Mesendoderm (in vitro differentiated cells): ENCODE measurements around the gene RNF125.
A peak's percentile ranks its signal among the peaks of the same experiment; 100 is the strongest.
"Not testable (repeated sequence)": the region's sequence is repeated elsewhere in the genome, so short reads cannot be mapped to it uniquely, and the experiment has no call there.

Source experiments
- DNase-seq: peaks from one replicate; pipeline ENCODE4 v3.0.0; 2013
- H2AK5ac ChIP-seq: 2 replicates; pipeline ENCODE4 v1.6.1; 2013; ENCODE audit warnings: low read length, inconsistent platforms
- H2BK120ac ChIP-seq: 2 replicates; pipeline ENCODE4 v1.6.1; 2013; ENCODE audit warnings: low read depth, mild to moderate bottlenecking, low read length, moderate library complexity, mixed read lengths
- H2BK15ac ChIP-seq: replicated peaks from 2 replicates; pipeline ENCODE4 v1.6.1; 2013; ENCODE audit warnings: low read depth, mild to moderate bottlenecking, moderate library complexity
- H2BK5ac ChIP-seq: 2 replicates; pipeline ENCODE4 v1.6.1; 2013; ENCODE audit warnings: low read length, inconsistent platforms
- H3K18ac ChIP-seq: 2 replicates; pipeline ENCODE4 v1.6.1; 2013; ENCODE audit warnings: mild to moderate bottlenecking, low read length, mixed read lengths
- H3K23ac ChIP-seq: one replicate; pipeline ENCODE4 v1.6.1; 2013; ENCODE audit warnings: low read length
- H3K27ac ChIP-seq: 2 replicates; pipeline ENCODE4 v1.5.1; 2013; ENCODE audit warnings: low read depth, mild to moderate bottlenecking, inconsistent platforms, low read length, moderate library complexity
- H3K27me3 ChIP-seq: 2 replicates; pipeline ENCODE4 v1.6.1; 2013; ENCODE audit warnings: low read length, control low read depth, mild to moderate bottlenecking, inconsistent platforms; ENCODE audit not compliant: insufficient read depth, poor library complexity
- H3K36me3 ChIP-seq: 2 replicates; pipeline ENCODE4 v1.6.1; 2013; ENCODE audit warnings: low read length, inconsistent platforms; ENCODE audit not compliant: control insufficient read depth, insufficient read depth
- H3K4ac ChIP-seq: one replicate; pipeline ENCODE4 v1.6.1; 2013; ENCODE audit warnings: low read depth, mild to moderate bottlenecking, low read length, moderate library complexity
- H3K4me1 ChIP-seq: 2 replicates; pipeline ENCODE4 v1.6.1; 2013; ENCODE audit warnings: low read depth, low read length, inconsistent platforms; ENCODE audit not compliant: control insufficient read depth
- H3K4me2 ChIP-seq: 2 replicates; pipeline ENCODE4 v1.6.1; 2013; ENCODE audit warnings: low read length
- H3K4me3 ChIP-seq: 2 replicates; pipeline ENCODE4 v1.5.1; 2013; ENCODE audit warnings: mild to moderate bottlenecking, low read length
- H3K56ac ChIP-seq: one replicate; pipeline ENCODE4 v1.6.1; 2013; ENCODE audit warnings: low read length
- H3K79me1 ChIP-seq: 2 replicates; pipeline ENCODE4 v1.6.1; 2013; ENCODE audit warnings: low read length, inconsistent platforms
- H3K79me2 ChIP-seq: 2 replicates; pipeline ENCODE4 v1.6.1; 2013; ENCODE audit warnings: mild to moderate bottlenecking, low read length; ENCODE audit not compliant: control insufficient read depth, insufficient read depth
- H3K9ac ChIP-seq: 2 replicates; pipeline ENCODE4 v1.6.1; 2013; ENCODE audit warnings: low read length, inconsistent platforms
- H4K5ac ChIP-seq: one replicate; pipeline ENCODE4 v1.6.1; 2013; ENCODE audit warnings: low read length
- H4K8ac ChIP-seq: one replicate; pipeline ENCODE4 v1.6.1; 2013; ENCODE audit warnings: low read depth, mild to moderate bottlenecking, control low read depth, low read length, moderate library complexity
- WGBS: extraction: QIAGEN DNeasy Blood & Tissue Kit; methylation state at CpG from one replicate; pipeline ENCODE4 v1.1.7; 2013; ENCODE audit warnings: low lambda C conversion rate, missing lambda C conversion rate; ENCODE audit not compliant: insufficient coverage; ENCODE audit errors: extremely low coverage; 5-methylcytosine and 5-hydroxymethylcytosine counted together

Gene RNF125

GRCh38 chr18:32019251-32019948 is 775 bp downstream of the RNF125 start:
- no peaks in the 10 kb centered on the region for H3K36me3 ChIP-seq
- peak overlapping the region; percentile 11 for H3K18ac ChIP-seq
- WGBS, result no CpG with 5 or more reads among the region's 31 CpGs
- no peak overlapping the region for H3K4ac ChIP-seq
- H3K79me2 ChIP-seq, result no peaks in the 10 kb centered on the region
- DNase-seq, result peak; percentile 65
- peak overlapping the region; percentile 89 for H3K4me2 ChIP-seq
- H3K79me1 ChIP-seq, result no peaks in the 10 kb centered on the region
- H3K4me1 ChIP-seq, result no peaks in the 10 kb centered on the region
- H2AK5ac ChIP-seq, result no peak overlapping the region
- no peak overlapping the region for H3K23ac ChIP-seq
- peak overlapping the region; percentile 96 for H3K56ac ChIP-seq
- no peak overlapping the region for H2BK15ac ChIP-seq
- no peak overlapping the region for H2BK5ac ChIP-seq
- H3K27me3 ChIP-seq, result no peaks in the 10 kb centered on the region
- no peak overlapping the region for H4K5ac ChIP-seq
- no peak overlapping the region for H2BK120ac ChIP-seq
- no peak overlapping the region for H4K8ac ChIP-seq
- peak overlapping the region; percentile 84 for H3K9ac ChIP-seq
- H3K4me3 ChIP-seq, result peak overlapping the region; percentile 50
- peak overlapping the region; percentile 84 for H3K27ac ChIP-seq

GRCh38 chr18:32019949-32020625 is 1.5 kb downstream of the RNF125 start:
- not testable (repeated sequence) for H3K23ac ChIP-seq, H2BK5ac ChIP-seq, H3K36me3 ChIP-seq, H3K79me2 ChIP-seq, H3K4ac ChIP-seq, DNase-seq, H4K5ac ChIP-seq, H2AK5ac ChIP-seq, H3K27me3 ChIP-seq, H3K18ac ChIP-seq, H3K4me1 ChIP-seq, H2BK15ac ChIP-seq, H2BK120ac ChIP-seq, H4K8ac ChIP-seq, H3K79me1 ChIP-seq, H3K27ac ChIP-seq
- Histone ChIP-seq H3K4me3 (peak overlapping the region; percentile 50), H3K9ac (peak overlapping the region; percentile 84), H3K56ac (peak overlapping the region; percentile 96), H3K4me2 (peak overlapping the region; percentile 89)
- WGBS, result no CpG with 5 or more reads among the region's 14 CpGs

- Histone ChIP-seq H3K4me3 (no peak overlapping the region), H2BK5ac (no peak overlapping the region), H2BK15ac (no peak overlapping the region), H4K8ac (no peak overlapping the region), H2AK5ac (no peak overlapping the region), H4K5ac (no peak overlapping the region), H3K79me1 (no peaks in the 10 kb centered on the region), H3K27ac (peak overlapping the region; percentile 62), H3K4ac (no peak overlapping the region), H3K27me3 (no peaks in the 10 kb centered on the region), H3K23ac (no peak overlapping the region), H3K9ac (no peak overlapping the region), H3K56ac (peak overlapping the region; percentile 53), H3K18ac (no peak overlapping the region), H3K4me2 (no peak overlapping the region), H3K36me3 (no peaks in the 10 kb centered on the region), H3K79me2 (no peaks in the 10 kb centered on the region), H3K4me1 (no peaks in the 10 kb centered on the region), H2BK120ac (no peak overlapping the region)
- WGBS, result no CpG with 5 or more reads among the region's 2 CpGs
- DNase-seq, result no peak
Measured at GRCh38 chr18:32021756-32022564, 3.3 kb downstream of the RNF125 start.

- Histone ChIP-seq H3K4ac (no peak overlapping the region), H3K4me1 (no peaks in the 10 kb centered on the region), H3K9ac (no peak overlapping the region), H2AK5ac (no peak overlapping the region), H3K4me3 (no peak overlapping the region), H2BK120ac (no peak overlapping the region), H2BK15ac (no peak overlapping the region), H3K27me3 (no peaks in the 10 kb centered on the region), H3K79me1 (no peaks in the 10 kb centered on the region), H3K4me2 (no peak overlapping the region), H3K56ac (no peak overlapping the region), H3K36me3 (no peaks in the 10 kb centered on the region), H4K5ac (no peak overlapping the region), H3K79me2 (no peaks in the 10 kb centered on the region), H3K18ac (no peak overlapping the region), H2BK5ac (no peak overlapping the region), H3K27ac (no peak overlapping the region), H4K8ac (no peak overlapping the region), H3K23ac (no peak overlapping the region)
- no peak for DNase-seq
- WGBS, result no CpG with 5 or more reads among the region's 2 CpGs
Measured at GRCh38 chr18:32025744-32026143, 7.1 kb downstream of the RNF125 start.

GRCh38 chr18:32026491-32027086 is 8.0 kb downstream of the RNF125 start:
- H3K4me2 ChIP-seq, result no peak overlapping the region
- DNase-seq, result no peak
- no peak overlapping the region for H3K4me3 ChIP-seq
- H3K79me2 ChIP-seq, result no peaks in the 10 kb centered on the region
- H3K9ac ChIP-seq, result no peak overlapping the region
- no peaks in the 10 kb centered on the region for H3K27me3 ChIP-seq
- no peak overlapping the region for H2BK120ac ChIP-seq
- no CpG with 5 or more reads among the region's 4 CpGs for WGBS
- no peaks in the 10 kb centered on the region for H3K36me3 ChIP-seq
- H2AK5ac ChIP-seq, result no peak overlapping the region
- no peak overlapping the region for H2BK15ac ChIP-seq
- no peaks in the 10 kb centered on the region for H3K79me1 ChIP-seq
- no peak overlapping the region for H4K5ac ChIP-seq
- H3K56ac ChIP-seq, result no peak overlapping the region
- no peak overlapping the region for H3K27ac ChIP-seq
- no peaks in the 10 kb centered on the region for H3K4me1 ChIP-seq
- H4K8ac ChIP-seq, result no peak overlapping the region
- H2BK5ac ChIP-seq, result no peak overlapping the region
- no peak overlapping the region for H3K23ac ChIP-seq
- no peak overlapping the region for H3K4ac ChIP-seq
- H3K18ac ChIP-seq, result no peak overlapping the region
